NCI-H2171 treated with DMSO at 0.1 percent for 48 hours (cell line): ENCODE results near the gene AKAP6.

ENCODE experiments used
- DNase-seq: peaks from one replicate; lab custom pipeline; 2025; lab: John Stamatoyannopoulos, UW

AKAP6 gene

GRCh38 chr14:32329146-32329545, at the start of gene AKAP6:
Gene AKAP6 (plus strand): TSS chr14:32329298. CDS start chr14:32433494, 104,196 bp downstream.
- DNase-seq, result no peak

GRCh38 chr14:32286602-32287001, 42.5 kb upstream of the AKAP6 start:
- DNase-seq, result no peak

- no peak for DNase-seq
These were observed 32.7 kb upstream of the AKAP6 start for GRCh38 chr14:32296366-32296765.

- no peak for DNase-seq
These were observed 30.8 kb upstream of the AKAP6 start for GRCh38 chr14:32298346-32298745.

GRCh38 chr14:32300136-32300535, 29.0 kb upstream of the AKAP6 start:
- peak; percentile 75 for DNase-seq

- no peak for DNase-seq
These were observed 25.2 kb upstream of the AKAP6 start for GRCh38 chr14:32303865-32304264.

GRCh38 chr14:32304296-32304695, 24.8 kb upstream of the AKAP6 start:
- DNase-seq, result peak; percentile 89

GRCh38 chr14:32306549-32306948, 22.5 kb upstream of the AKAP6 start:
- DNase-seq, result peak; percentile 41

- DNase-seq, result peak; percentile 12
These were observed 21.1 kb upstream of the AKAP6 start for GRCh38 chr14:32307881-32308582.

- no peak for DNase-seq
These were observed 18.2 kb upstream of the AKAP6 start for GRCh38 chr14:32310876-32311275.

- no peak for DNase-seq
These were observed 17.6 kb upstream of the AKAP6 start for GRCh38 chr14:32311294-32312009.

GRCh38 chr14:32312010-32312331, 17.1 kb upstream of the AKAP6 start:
- no peak for DNase-seq

- DNase-seq, result no peak
These were observed 15.2 kb upstream of the AKAP6 start for GRCh38 chr14:32313844-32314376.

- no peak for DNase-seq
These were observed 10.9 kb upstream of the AKAP6 start for GRCh38 chr14:32318087-32318795.

- DNase-seq, result no peak
These were observed 9.6 kb upstream of the AKAP6 start for GRCh38 chr14:32319368-32320049.

- DNase-seq, result no peak
These were observed 4.5 kb upstream of the AKAP6 start for GRCh38 chr14:32324601-32325000.

- no peak for DNase-seq
These were observed 1.7 kb upstream of the AKAP6 start for GRCh38 chr14:32327255-32327961.

- DNase-seq, result no peak
These were observed 690 bp downstream of the AKAP6 start for GRCh38 chr14:32329690-32330285.

GRCh38 chr14:32330351-32331111, 1.4 kb downstream of the AKAP6 start:
- DNase-seq, result peak; percentile 34

- peak; percentile 31 for DNase-seq
These were observed 2.1 kb downstream of the AKAP6 start for GRCh38 chr14:32331206-32331605.
